Endodermal cell (in vitro differentiated cells): ENCODE results near the gene FANCB. TPM values are rescaled to one million over a fixed set of nuclear protein-coding genes. Genes with fewer than 3 reads are reported as not detected.

Experiments used
- DNase-seq: peaks from one replicate; pipeline ENCODE4 v3.0.0-alpha.2; 2017
- H3K27ac ChIP-seq: 2 replicates; pipeline ENCODE4 v1.5.1; 2013; ENCODE audit warnings: mild to moderate bottlenecking, low read depth, low read length, moderate library complexity
- H3K27me3 ChIP-seq: 2 replicates; pipeline ENCODE4 v1.6.1; 2013; ENCODE audit warnings: mild to moderate bottlenecking, low read length, moderate library complexity; ENCODE audit not compliant: insufficient read depth, control insufficient read depth, poor library complexity, severe bottlenecking
- H3K36me3 ChIP-seq: 2 replicates; pipeline ENCODE4 v1.7.0; 2013; ENCODE audit warnings: mild to moderate bottlenecking, low read length, moderate library complexity; ENCODE audit not compliant: control insufficient read depth, insufficient read depth
- H3K4me1 ChIP-seq: one replicate; pipeline ENCODE4 v1.7.0; 2013; ENCODE audit warnings: low read length; ENCODE audit not compliant: control insufficient read depth, insufficient read depth
- H3K4me3 ChIP-seq: 2 replicates; pipeline ENCODE4 v1.5.1; 2013; ENCODE audit warnings: mild to moderate bottlenecking, low read length, moderate library complexity
- H3K9ac ChIP-seq: 2 replicates; pipeline ENCODE4 v1.6.1; 2013; ENCODE audit warnings: mild to moderate bottlenecking, low read length, moderate library complexity; ENCODE audit not compliant: poor library complexity, severe bottlenecking; ENCODE audit errors: extremely low read depth
- H3K9me3 ChIP-seq: 2 replicates; pipeline ENCODE4 v1.6.1; 2013; ENCODE audit warnings: mild to moderate bottlenecking, low read length, moderate library complexity; ENCODE audit not compliant: control insufficient read depth
- H3K27ac Mint-ChIP-seq: 2 replicates; pipeline ENCODE4 v1.8.0; 2020; ENCODE audit warnings: mixed read lengths
- H3K27me3 Mint-ChIP-seq: 2 replicates; pipeline ENCODE4 v1.8.0; 2021; ENCODE audit warnings: mild to moderate bottlenecking, mixed read lengths; ENCODE audit not compliant: insufficient read depth
- H3K36me3 Mint-ChIP-seq: 2 replicates; pipeline ENCODE4 v1.8.0; 2020; ENCODE audit warnings: low read depth, mixed read lengths
- H3K4me1 Mint-ChIP-seq: 2 replicates; pipeline ENCODE4 v1.8.0; 2020; ENCODE audit warnings: mixed read lengths
- H3K4me3 Mint-ChIP-seq: 2 replicates; pipeline ENCODE4 v1.8.0; 2020; ENCODE audit warnings: mild to moderate bottlenecking, moderate library complexity, mixed read lengths
- H3K9me3 Mint-ChIP-seq: 2 replicates; pipeline ENCODE4 v1.8.0; 2020; ENCODE audit warnings: mild to moderate bottlenecking, mixed read lengths
- CTCF ChIP-seq: fragments of 200-600 bp; sonication (generic); conservative IDR thresholded peaks from 2 replicates; pipeline ENCODE4 v1.5.0; 2021; ENCODE audit warnings: antibody characterized with exemption, mild to moderate bottlenecking
- WGBS, 2 experiments: methylation state at CpG; one replicate each; pipeline versions ENCODE4 v1.1.5 to v1.1.7; 2013; ENCODE audit warnings: missing lambda C conversion rate in 2 of 2, mixed read lengths in 1 of 2; ENCODE audit not compliant: insufficient coverage in 1 of 2, insufficient read length in 1 of 2; 5-methylcytosine and 5-hydroxymethylcytosine counted together
- total RNA-seq, 2 donors: library from RNA; stranded (reverse); fragmentation: NEBNext Ultra II Directional in 1 of 2; extraction: Animal tissue kit (Norgen Biotek cat#: 25700) in 1 of 2; gene quantifications; 2 replicates in 1 of 2; 3 replicates in 1 of 2; pipeline ENCODE4 v1.2.1, GENCODE V29; 2021

FANCB gene
- total RNA-seq, 2 donors from 2014 or later: 12.8 to 15.2 TPM

GRCh38 chrX:14851526-14851925, 21.3 kb downstream of the FANCB start:
- Mint-ChIP-seq H3K27me3 (no peaks in the 10 kb centered on the region), H3K36me3 (peaks cover 24% of the 10 kb centered on the region), H3K4me3 (no peak overlapping the region), H3K9me3 (peaks cover 49% of the 10 kb centered on the region), H3K27ac (no peak overlapping the region), H3K4me1 (no peaks in the 10 kb centered on the region)
- Histone ChIP-seq H3K9me3 (peaks cover 18% of the 10 kb centered on the region), H3K4me1 (no peaks in the 10 kb centered on the region), H3K9ac (no peak overlapping the region), H3K27me3 (no peaks in the 10 kb centered on the region), H3K27ac (no peak overlapping the region), H3K36me3 (peaks cover 16% of the 10 kb centered on the region), H3K4me3 (no peak overlapping the region)
- DNase-seq: no peak
- TF ChIP-seq CTCF: no peak
- 98 to 100% methylated on average over 1 to 3 of the region's 3 CpGs for WGBS, 2 experiments

GRCh38 chrX:14843666-14844065, 29.2 kb downstream of the FANCB start:
- peaks cover 3% of the 10 kb centered on the region for H3K9me3 ChIP-seq
- 78% methylated on average over 1 of the region's 4 CpGs; no CpG with 5 or more reads in 1 of the 2 experiments for WGBS, 2 experiments
- no peaks in the 10 kb centered on the region for H3K27me3 Mint-ChIP-seq
- peaks cover 33% of the 10 kb centered on the region for H3K9me3 Mint-ChIP-seq
- H3K36me3 Mint-ChIP-seq: peaks cover 18% of the 10 kb centered on the region
- peaks cover 9% of the 10 kb centered on the region for H3K36me3 ChIP-seq
- TF ChIP-seq CTCF: no peak
- H3K4me3 Mint-ChIP-seq: no peak overlapping the region
- no peak overlapping the region for H3K4me3 ChIP-seq
- no peak overlapping the region for H3K9ac ChIP-seq
- H3K4me1 Mint-ChIP-seq: no peaks in the 10 kb centered on the region
- H3K27ac ChIP-seq: no peak overlapping the region
- no peaks in the 10 kb centered on the region for H3K27me3 ChIP-seq
- H3K27ac Mint-ChIP-seq: no peak overlapping the region
- no peak for DNase-seq
- no peaks in the 10 kb centered on the region for H3K4me1 ChIP-seq

- no peak overlapping the region for H3K4me3 Mint-ChIP-seq
- no peak for TF ChIP-seq CTCF
- no peaks in the 10 kb centered on the region for H3K9me3 ChIP-seq
- H3K4me1 ChIP-seq: no peaks in the 10 kb centered on the region
- no peak for DNase-seq
- 94% methylated on average over 2 of the region's 2 CpGs; no CpG with 5 or more reads in 1 of the 2 experiments for WGBS, 2 experiments
- H3K4me3 ChIP-seq: no peak overlapping the region
- H3K27me3 Mint-ChIP-seq: no peaks in the 10 kb centered on the region
- H3K4me1 Mint-ChIP-seq: no peaks in the 10 kb centered on the region
- H3K9me3 Mint-ChIP-seq: peaks cover 50% of the 10 kb centered on the region
- H3K36me3 Mint-ChIP-seq: peaks cover 24% of the 10 kb centered on the region
- H3K27ac ChIP-seq: no peak overlapping the region
- peaks cover 12% of the 10 kb centered on the region for H3K36me3 ChIP-seq
- no peaks in the 10 kb centered on the region for H3K27me3 ChIP-seq
- H3K27ac Mint-ChIP-seq: no peak overlapping the region
- no peak overlapping the region for H3K9ac ChIP-seq
These were observed 35.7 kb downstream of the FANCB start for GRCh38 chrX:14837155-14837554.
